Measurements from ENCODE around the gene SMYD3. TPM values are rescaled to one million over a fixed set of nuclear protein-coding genes. Genes with fewer than 3 reads are reported as not detected.

Gene SMYD3
- total RNA-seq, 1 donor from 2014 or later: 0.32 TPM

DNA sequence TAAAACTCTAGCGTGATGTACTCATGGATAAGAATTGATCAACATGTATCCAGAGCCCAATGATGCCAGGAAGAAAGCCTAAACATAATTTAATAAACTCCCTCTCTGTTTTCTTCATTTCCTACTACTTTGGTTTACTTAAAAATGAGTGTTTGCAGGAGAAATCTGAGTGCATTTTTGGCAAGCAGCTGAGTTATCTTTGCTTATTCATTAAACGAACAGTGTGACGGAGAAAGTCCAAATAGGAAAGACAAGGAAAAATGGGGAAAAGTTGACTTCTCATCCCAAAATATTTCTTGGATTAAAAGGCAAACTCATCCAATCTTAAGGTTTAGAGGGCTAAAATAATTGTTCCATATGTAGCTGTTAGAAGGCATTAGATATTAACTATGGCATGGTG lies 496.7 kb downstream of the SMYD3 start:
- TF ChIP-seq, protein P1, sequence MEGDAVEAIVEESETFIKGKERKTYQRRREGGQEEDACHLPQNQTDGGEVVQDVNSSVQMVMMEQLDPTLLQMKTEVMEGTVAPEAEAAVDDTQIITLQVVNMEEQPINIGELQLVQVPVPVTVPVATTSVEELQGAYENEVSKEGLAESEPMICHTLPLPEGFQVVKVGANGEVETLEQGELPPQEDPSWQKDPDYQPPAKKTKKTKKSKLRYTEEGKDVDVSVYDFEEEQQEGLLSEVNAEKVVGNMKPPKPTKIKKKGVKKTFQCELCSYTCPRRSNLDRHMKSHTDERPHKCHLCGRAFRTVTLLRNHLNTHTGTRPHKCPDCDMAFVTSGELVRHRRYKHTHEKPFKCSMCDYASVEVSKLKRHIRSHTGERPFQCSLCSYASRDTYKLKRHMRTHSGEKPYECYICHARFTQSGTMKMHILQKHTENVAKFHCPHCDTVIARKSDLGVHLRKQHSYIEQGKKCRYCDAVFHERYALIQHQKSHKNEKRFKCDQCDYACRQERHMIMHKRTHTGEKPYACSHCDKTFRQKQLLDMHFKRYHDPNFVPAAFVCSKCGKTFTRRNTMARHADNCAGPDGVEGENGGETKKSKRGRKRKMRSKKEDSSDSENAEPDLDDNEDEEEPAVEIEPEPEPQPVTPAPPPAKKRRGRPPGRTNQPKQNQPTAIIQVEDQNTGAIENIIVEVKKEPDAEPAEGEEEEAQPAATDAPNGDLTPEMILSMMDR (IDR thresholded peaks at IDR 0.05): no peak
- intact Hi-C loops (cut with DNase I): no loop called here

DNA sequence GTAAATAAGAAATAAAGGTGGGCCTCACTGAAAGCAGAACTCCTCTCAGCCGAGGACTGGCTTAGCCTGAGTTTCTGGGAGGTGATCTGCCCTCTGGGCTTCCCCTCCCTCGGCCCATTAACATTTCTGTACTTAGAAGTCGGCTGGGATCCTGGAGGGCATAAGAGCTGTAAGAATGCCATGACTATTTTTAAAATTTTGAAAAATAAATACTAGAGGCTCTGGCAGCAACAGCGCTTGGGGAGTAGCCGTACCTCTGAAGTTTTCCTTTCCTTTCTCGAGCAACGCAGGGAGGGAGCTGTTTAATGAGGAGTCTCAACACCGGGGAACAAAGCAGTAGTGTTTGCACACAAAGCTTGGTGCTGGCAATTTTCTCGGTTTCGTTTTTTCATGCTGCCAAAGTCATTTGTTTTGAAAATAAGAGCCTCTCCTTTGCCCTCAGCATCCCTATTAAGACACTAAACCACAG lies 498.7 kb downstream of the SMYD3 start:
- Histone ChIP-seq H3K9me3 (no peaks in the 10 kb centered on the region), H3K27me3 (no peaks in the 10 kb centered on the region), H3K27ac (peak overlapping the region in 1 of 2 donors; percentile 53), H3K4me3 (peak overlapping the region in 1 of 2 donors; percentile 49), H3K4me1 (no peaks in the 10 kb centered on the region), H3K36me3 (no peaks in the 10 kb centered on the region)
- no peak for DNase-seq (ENCODE audit: low spot score in 2 of 2)
- intact Hi-C loops (cut with DNase I): loop anchor here (5.0 kb wide), 1 partner anchor 856 kb away; the partner anchor contains the start of gene KIF26B
- TF ChIP-seq, protein P1 (IDR thresholded peaks at IDR 0.05): no peak

More for the DNA sequence above, 496.7 kb downstream of the SMYD3 start:
- Histone ChIP-seq H3K4me3 (no peak overlapping the region), H3K27me3 (no peaks in the 10 kb centered on the region), H3K9me3 (no peaks in the 10 kb centered on the region), H3K36me3 (no peaks in the 10 kb centered on the region), H3K27ac (no peak overlapping the region), H3K4me1 (no peaks in the 10 kb centered on the region)
- DNase-seq (ENCODE audit: low spot score in 2 of 2): no peak

GRCh38 chr1:246005067-246005466 lies 502.0 kb downstream of the SMYD3 start:
- intact Hi-C loops (cut with DNase I): loop anchor here (5.0 kb wide), 1 partner anchor 853 kb away; the partner anchor contains the start of gene KIF26B
- TF ChIP-seq, protein P1 (IDR thresholded peaks at IDR 0.05): no peak
- no peak overlapping the region for H3K4me3 ChIP-seq
- H3K36me3 ChIP-seq: no peaks in the 10 kb centered on the region
- H3K27me3 ChIP-seq: no peaks in the 10 kb centered on the region
- H3K9me3 ChIP-seq: no peaks in the 10 kb centered on the region
- no peak for DNase-seq (ENCODE audit: low spot score in 2 of 2)
- H3K27ac ChIP-seq: no peak overlapping the region
- H3K4me1 ChIP-seq: no peaks in the 10 kb centered on the region

DNA sequence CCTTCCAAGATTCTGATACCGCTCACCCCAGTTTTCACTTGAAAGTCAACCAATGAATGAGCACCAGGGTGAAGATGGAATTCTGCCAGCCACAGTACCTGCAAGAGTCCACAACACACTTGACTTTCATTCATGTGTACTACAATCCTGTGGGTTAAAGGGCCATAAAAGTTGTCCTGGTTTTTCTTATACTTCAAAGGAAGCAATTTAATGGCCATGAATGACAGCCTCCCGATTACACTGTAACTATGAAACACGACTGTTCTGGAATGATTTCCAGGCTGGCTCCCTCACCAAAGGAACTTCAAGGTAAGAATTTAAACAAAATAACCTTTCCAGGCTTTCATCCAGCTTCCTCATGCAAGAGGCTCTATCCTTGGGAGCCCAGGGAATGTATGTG lies 502.8 kb downstream of the SMYD3 start:
- H3K4me3 ChIP-seq: no peak overlapping the region
- no peak for DNase-seq (ENCODE audit: low spot score in 2 of 2)
- intact Hi-C loops (cut with DNase I): no loop called here
- no peaks in the 10 kb centered on the region for H3K9me3 ChIP-seq
- TF ChIP-seq, protein P1 (IDR thresholded peaks at IDR 0.05): no peak
- H3K36me3 ChIP-seq: no peaks in the 10 kb centered on the region
- no peaks in the 10 kb centered on the region for H3K4me1 ChIP-seq
- H3K27ac ChIP-seq: no peak overlapping the region
- H3K27me3 ChIP-seq: no peaks in the 10 kb centered on the region

DNA sequence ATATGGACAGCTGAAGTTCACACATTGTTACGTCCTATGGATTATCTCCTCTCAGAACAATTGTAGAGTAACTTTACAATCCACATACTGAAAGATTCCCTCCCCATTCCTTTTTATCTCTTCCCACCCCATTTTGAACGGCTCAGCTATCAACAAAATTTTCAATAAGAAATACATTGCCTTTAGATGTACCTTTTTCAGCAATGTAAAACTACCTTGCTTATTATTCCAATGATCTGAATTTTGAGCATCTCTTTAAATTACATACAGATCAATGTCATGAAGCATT lies 503.7 kb downstream of the SMYD3 start:
- H3K27ac ChIP-seq: no peak overlapping the region
- H3K36me3 ChIP-seq: no peaks in the 10 kb centered on the region
- no peak overlapping the region for H3K4me3 ChIP-seq
- H3K27me3 ChIP-seq: no peaks in the 10 kb centered on the region
- intact Hi-C loops (cut with DNase I): no loop called here
- TF ChIP-seq, protein P1 (IDR thresholded peaks at IDR 0.05): no peak
- no peaks in the 10 kb centered on the region for H3K9me3 ChIP-seq
- no peaks in the 10 kb centered on the region for H3K4me1 ChIP-seq
- DNase-seq (ENCODE audit: low spot score in 2 of 2): no peak
